ENCODE results near the gene OR10S1. TPM values are rescaled to one million over a fixed set of nuclear protein-coding genes. Genes with fewer than 3 reads are reported as not detected.
"Not testable (repeated sequence)": the region's sequence is repeated elsewhere in the genome, so short reads cannot be mapped to it uniquely, and the experiment has no call there.

OR10S1 gene, protein sequence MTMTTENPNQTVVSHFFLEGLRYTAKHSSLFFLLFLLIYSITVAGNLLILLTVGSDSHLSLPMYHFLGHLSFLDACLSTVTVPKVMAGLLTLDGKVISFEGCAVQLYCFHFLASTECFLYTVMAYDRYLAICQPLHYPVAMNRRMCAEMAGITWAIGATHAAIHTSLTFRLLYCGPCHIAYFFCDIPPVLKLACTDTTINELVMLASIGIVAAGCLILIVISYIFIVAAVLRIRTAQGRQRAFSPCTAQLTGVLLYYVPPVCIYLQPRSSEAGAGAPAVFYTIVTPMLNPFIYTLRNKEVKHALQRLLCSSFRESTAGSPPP
- not detected for total RNA-seq

DNA sequence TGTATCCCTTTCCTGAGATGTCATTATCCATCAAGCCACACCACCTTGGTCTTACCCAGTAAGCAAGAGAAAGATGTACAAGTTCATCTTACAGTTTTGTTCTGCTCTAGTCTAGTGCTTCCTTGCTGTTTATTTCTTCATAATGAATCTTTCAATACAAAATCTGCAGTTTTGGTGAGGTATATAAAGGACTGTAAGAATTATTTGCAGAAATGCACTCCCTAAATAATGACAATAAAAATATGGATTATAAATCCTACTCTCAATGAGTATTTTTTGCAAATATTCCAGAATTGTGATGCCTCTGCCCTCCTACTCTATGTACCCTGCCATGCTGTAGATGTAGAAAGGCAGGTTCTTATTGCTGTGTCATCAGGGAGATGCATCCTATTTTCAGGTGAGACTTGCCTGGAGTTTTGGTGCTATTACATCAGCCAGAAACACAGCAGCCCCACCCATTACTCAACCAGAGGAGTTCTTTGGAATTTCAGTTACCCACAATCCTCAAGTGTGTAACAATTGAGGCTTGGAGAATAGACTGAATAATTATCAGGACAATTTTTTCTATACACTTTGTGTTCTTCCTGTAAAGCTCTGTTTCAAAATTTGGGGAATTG lies at the start of gene OR10S1:
TSS of gene OR10S1 (minus strand) at position 51 of the 617 bp plus-strand sequence. CDS start 117 bp downstream, outside the sequence.
- DNase-seq: no peak
- CTCF ChIA-PET: no interaction called here
- intact Hi-C loops (cut with micrococcal nuclease): no loop called here
- POLR2A ChIA-PET: no interaction called here
- Mint-ChIP-seq H3K27ac (no peak within 1 kb of the TSS), H3K9me3 (peaks cover 9% of the 10 kb centered on the region), H3K4me3 (no peak within 1 kb of the TSS), H3K4me1 (ENCODE audit: low read depth) (no peaks in the 10 kb centered on the region), H3K36me3 (peaks cover 1% of the 10 kb centered on the region), H3K27me3 (peaks cover 5% of the 10 kb centered on the region)

DNA sequence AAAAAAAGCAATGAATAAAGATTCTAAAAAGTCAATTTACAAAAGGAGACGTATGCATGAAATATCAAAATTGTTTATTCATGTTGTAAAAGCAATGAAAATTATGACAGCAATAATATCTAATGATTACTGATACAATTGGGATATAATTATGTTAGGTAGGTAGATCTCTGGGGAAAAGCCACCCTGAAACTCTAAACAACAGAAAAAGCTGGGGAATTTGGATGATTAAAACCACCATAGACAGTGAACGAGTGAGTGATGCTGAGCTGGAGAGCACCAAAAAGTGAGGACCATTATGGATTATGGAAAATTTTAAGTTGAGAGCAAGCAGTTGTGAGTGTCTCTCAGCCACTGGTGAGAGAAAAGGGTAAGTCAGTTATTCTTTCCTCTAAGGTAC lies 48.9 kb upstream of the OR10S1 start, which contains the start of gene OR10G8:
TSS of gene OR10G8 (plus strand) at position 301 of the 400 bp plus-strand sequence. CDS start 2,825 bp downstream, outside the sequence.
- H3K4me3 Mint-ChIP-seq: no peak within 1 kb of the TSS
- no peaks in the 10 kb centered on the region for H3K36me3 Mint-ChIP-seq
- no peak for DNase-seq
- ChIA-PET CTCF (no interaction called here), POLR2A (no interaction called here)
- intact Hi-C loops (cut with micrococcal nuclease): no loop called here
- no peak within 1 kb of the TSS for H3K27ac Mint-ChIP-seq
- H3K9me3 Mint-ChIP-seq: no peaks in the 10 kb centered on the region
- H3K4me1 Mint-ChIP-seq (ENCODE audit: low read depth): no peaks in the 10 kb centered on the region
- no peaks in the 10 kb centered on the region for H3K27me3 Mint-ChIP-seq

DNA sequence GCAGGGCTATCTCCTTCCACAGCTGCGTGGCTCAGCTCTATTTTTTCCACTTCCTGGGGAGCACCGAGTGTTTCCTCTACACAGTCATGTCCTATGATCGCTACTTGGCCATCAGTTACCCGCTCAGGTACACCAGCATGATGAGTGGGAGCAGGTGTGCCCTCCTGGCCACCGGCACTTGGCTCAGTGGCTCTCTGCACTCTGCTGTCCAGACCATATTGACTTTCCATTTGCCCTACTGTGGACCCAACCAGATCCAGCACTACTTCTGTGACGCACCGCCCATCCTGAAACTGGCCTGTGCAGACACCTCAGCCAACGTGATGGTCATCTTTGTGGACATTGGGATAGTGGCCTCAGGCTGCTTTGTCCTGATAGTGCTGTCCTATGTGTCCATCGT lies 38.3 kb upstream of the OR10S1 start:
- intact Hi-C loops (cut with micrococcal nuclease); H3K4me3 Mint-ChIP-seq; H3K4me1 Mint-ChIP-seq (ENCODE audit: low read depth); CTCF ChIA-PET; H3K9me3 Mint-ChIP-seq; H3K27me3 Mint-ChIP-seq; POLR2A ChIA-PET; H3K36me3 Mint-ChIP-seq; H3K27ac Mint-ChIP-seq; DNase-seq: not testable (repeated sequence)

DNA sequence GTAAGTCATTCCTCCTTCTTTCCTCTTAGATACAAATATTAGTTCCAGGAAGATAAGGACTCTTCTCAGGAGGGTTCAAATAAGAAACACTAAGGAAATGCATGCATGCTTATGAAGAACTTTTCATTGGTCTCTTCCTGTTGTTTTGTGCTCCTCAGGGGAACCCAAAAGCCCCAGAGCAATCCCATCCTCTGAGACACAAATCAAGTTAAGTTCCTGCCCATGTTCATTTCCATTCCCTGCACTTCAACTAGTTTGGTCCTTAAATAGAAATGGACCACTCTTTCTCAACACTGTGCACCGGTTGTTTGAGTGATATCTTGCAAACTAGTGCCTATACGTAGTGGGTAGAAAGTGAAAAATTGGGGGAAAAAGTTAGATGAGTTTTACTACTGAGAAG lies 35.1 kb upstream of the OR10S1 start, which contains the start of gene OR10G4:
TSS of gene OR10G4 (plus strand) at position 301 of the 400 bp plus-strand sequence. CDS start 2,578 bp downstream, outside the sequence.
- Mint-ChIP-seq H3K27ac (no peak within 1 kb of the TSS), H3K36me3 (no peaks in the 10 kb centered on the region), H3K27me3 (peaks cover 2% of the 10 kb centered on the region), H3K4me1 (ENCODE audit: low read depth) (no peaks in the 10 kb centered on the region), H3K4me3 (no peak within 1 kb of the TSS), H3K9me3 (no peaks in the 10 kb centered on the region)
- intact Hi-C loops (cut with micrococcal nuclease): no loop called here
- ChIA-PET CTCF (no interaction called here), POLR2A (no interaction called here)
- no peak for DNase-seq

DNA sequence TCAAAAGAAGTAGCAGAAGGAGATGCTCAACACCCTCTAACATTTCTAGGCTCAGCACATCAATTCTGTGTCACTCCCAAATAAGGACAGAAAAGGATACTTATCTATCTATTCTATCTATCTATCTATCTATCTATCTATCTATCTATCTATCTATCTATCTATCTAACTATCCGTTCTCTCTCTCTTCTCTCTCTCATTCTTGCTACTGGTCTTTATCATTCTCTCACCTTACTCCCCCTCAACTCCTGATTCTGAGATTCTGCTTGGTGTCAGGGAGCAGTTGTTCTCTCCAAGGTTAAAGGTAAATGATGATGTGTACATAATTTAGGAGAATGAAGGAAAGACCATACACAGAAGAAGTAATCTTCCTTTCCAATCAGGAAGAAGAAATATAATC lies 17.5 kb upstream of the OR10S1 start, which contains the start of gene OR10G6:
TSS of gene OR10G6 (minus strand) at position 43 of the 400 bp plus-strand sequence. CDS start at position 43, 0 bp downstream.
- H3K4me3 Mint-ChIP-seq: no peak within 1 kb of the TSS
- H3K9me3 Mint-ChIP-seq: no peaks in the 10 kb centered on the region
- H3K27ac Mint-ChIP-seq: no peak within 1 kb of the TSS
- H3K36me3 Mint-ChIP-seq: no peaks in the 10 kb centered on the region
- no peaks in the 10 kb centered on the region for H3K4me1 Mint-ChIP-seq (ENCODE audit: low read depth)
- CTCF ChIA-PET: no interaction called here
- intact Hi-C loops (cut with micrococcal nuclease): no loop called here
- no peaks in the 10 kb centered on the region for H3K27me3 Mint-ChIP-seq
- no peak for DNase-seq
- POLR2A ChIA-PET: no interaction called here

DNA sequence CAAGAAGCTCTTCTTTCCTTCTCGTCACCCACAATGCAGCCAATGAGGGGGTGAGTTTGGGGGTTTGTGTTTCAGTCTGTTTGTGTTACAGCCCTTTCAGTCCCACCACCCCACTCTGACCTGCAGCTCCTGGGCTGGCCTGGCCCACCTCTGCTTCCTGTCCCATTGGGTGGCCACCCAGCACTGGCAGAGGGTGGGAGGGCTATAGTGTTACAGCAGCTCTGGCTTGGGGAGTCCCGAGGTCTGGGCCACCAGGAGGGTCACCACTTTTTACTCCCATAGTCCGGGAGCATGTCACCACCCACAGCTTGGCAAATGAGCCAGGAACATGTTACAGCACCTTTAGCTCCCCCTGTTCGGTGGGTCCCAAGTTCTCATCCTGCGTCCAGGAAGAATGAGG lies 1.7 kb upstream of the OR10S1 start:
- H3K27me3 Mint-ChIP-seq: no peaks in the 10 kb centered on the region
- no peak for DNase-seq
- ChIA-PET POLR2A (no interaction called here), CTCF (no interaction called here)
- H3K4me3 Mint-ChIP-seq: no peak overlapping the region
- H3K36me3 Mint-ChIP-seq: peaks cover 1% of the 10 kb centered on the region
- no peak overlapping the region for H3K27ac Mint-ChIP-seq
- intact Hi-C loops (cut with micrococcal nuclease): no loop called here
- H3K9me3 Mint-ChIP-seq: peaks cover 10% of the 10 kb centered on the region
- no peaks in the 10 kb centered on the region for H3K4me1 Mint-ChIP-seq (ENCODE audit: low read depth)

DNA sequence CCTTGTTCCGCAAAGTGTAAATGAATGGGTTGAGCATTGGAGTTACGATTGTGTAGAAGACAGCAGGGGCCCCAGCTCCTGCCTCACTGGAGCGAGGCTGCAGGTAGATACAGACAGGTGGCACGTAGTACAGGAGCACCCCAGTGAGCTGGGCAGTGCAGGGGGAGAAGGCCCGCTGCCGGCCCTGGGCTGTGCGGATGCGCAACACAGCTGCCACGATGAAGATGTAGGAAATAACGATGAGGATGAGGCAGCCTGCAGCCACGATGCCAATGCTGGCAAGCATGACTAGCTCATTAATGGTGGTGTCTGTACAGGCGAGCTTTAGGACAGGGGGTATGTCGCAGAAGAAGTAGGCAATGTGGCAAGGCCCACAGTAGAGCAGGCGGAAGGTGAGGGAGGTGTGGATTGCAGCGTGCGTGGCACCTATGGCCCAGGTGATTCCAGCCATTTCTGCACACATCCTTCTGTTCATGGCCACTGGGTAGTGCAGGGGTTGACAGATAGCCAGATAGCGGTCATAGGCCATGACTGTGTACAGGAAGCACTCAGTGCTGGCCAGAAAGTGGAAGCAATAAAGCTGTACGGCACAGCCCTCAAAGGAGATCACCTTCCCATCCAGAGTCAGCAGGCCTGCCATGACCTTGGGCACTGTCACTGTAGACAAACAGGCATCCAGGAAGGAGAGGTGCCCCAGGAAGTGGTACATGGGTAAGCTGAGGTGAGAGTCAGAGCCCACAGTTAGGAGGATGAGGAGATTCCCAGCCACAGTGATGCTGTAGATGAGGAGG lies 616 bp downstream of the OR10S1 start:
- Mint-ChIP-seq H3K36me3 (no peaks in the 10 kb centered on the region), H3K4me1 (ENCODE audit: low read depth) (no peaks in the 10 kb centered on the region), H3K4me3 (no peak overlapping the region), H3K9me3 (no peaks in the 10 kb centered on the region), H3K27me3 (peaks cover 5% of the 10 kb centered on the region), H3K27ac (no peak overlapping the region)
- CTCF ChIA-PET: no interaction called here
- DNase-seq: no peak
- POLR2A ChIA-PET: no interaction called here
- intact Hi-C loops (cut with micrococcal nuclease): no loop called here

DNA sequence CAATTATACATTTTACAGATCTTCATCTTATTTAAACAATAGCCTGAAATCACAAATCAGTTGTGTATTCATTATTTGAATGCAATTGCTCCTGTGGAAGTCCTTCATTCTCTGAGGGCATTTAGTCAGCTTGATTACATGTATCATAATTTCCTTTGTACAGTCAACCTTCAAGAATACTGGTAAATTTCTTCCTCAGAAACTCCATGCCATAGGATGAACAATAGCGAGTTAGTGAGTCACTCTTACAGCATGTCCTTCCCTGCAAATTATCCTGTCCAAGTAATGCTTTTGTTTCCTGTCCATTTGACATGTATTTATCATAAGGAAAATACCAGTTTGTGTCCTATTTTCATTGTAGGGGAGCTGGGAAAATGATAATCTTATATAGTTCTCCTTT lies 3.8 kb downstream of the OR10S1 start:
- no peaks in the 10 kb centered on the region for H3K4me1 Mint-ChIP-seq (ENCODE audit: low read depth)
- no peaks in the 10 kb centered on the region for H3K36me3 Mint-ChIP-seq
- H3K27ac Mint-ChIP-seq: no peak overlapping the region
- DNase-seq: no peak
- H3K4me3 Mint-ChIP-seq: no peak overlapping the region
- H3K9me3 Mint-ChIP-seq: peaks cover under 1% of the 10 kb centered on the region
- POLR2A ChIA-PET: no interaction called here
- intact Hi-C loops (cut with micrococcal nuclease): no loop called here
- CTCF ChIA-PET: interaction anchor here (0.6 kb wide), 1 partner anchor 668 kb away, joined by 3 read pairs; no protein-coding TSS in a partner anchor
- peaks cover 5% of the 10 kb centered on the region for H3K27me3 Mint-ChIP-seq

DNA sequence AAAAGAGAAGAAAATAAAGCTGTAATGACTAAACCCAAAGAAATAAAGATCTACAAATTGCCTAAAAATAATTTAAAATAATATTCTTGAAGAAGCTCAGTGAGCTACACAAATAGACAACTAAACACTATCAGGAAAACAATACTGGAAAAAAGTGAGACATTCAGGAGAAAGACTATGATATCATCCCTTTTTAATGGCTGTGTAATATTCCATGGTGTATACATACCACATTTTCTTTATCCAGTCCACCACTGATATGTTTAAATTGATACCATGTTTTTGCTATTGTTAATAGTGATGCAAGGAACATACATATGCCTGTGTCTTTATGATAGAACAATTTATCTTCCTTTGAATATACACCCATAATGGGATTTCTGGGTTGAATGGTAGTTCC lies 20.8 kb downstream of the OR10S1 start:
- no peaks in the 10 kb centered on the region for H3K36me3 Mint-ChIP-seq
- intact Hi-C loops (cut with micrococcal nuclease): no loop called here
- POLR2A ChIA-PET: no interaction called here
- no peak for DNase-seq
- H3K4me1 Mint-ChIP-seq (ENCODE audit: low read depth): no peaks in the 10 kb centered on the region
- CTCF ChIA-PET: no interaction called here
- no peak overlapping the region for H3K27ac Mint-ChIP-seq
- no peaks in the 10 kb centered on the region for H3K27me3 Mint-ChIP-seq
- H3K9me3 Mint-ChIP-seq: peaks cover 3% of the 10 kb centered on the region
- H3K4me3 Mint-ChIP-seq: no peak overlapping the region

DNA sequence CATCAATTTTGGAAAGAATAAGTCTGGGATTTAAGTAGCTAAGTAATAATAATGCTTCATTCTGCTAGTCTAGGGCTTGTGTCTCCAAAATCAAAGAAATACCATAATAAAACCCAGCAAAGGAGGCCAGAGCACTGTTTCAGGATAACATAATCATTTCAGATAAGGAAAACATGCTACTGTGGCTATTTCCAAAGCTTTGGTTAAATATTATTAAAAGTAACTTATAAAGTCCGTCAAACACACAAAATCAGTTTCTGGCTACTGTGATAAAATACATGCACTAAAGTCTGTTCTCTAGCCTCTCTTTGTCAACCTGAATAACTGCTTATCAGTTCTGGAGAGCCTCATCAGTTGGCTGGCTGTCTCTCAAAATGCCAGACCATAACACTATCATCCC lies 32.4 kb downstream of the OR10S1 start:
- Mint-ChIP-seq H3K27ac (no peak overlapping the region), H3K4me1 (ENCODE audit: low read depth) (no peaks in the 10 kb centered on the region), H3K36me3 (no peaks in the 10 kb centered on the region), H3K4me3 (no peak overlapping the region), H3K27me3 (no peaks in the 10 kb centered on the region), H3K9me3 (no peaks in the 10 kb centered on the region)
- intact Hi-C loops (cut with micrococcal nuclease): no loop called here
- DNase-seq: no peak
- ChIA-PET POLR2A (no interaction called here), CTCF (no interaction called here)

DNA sequence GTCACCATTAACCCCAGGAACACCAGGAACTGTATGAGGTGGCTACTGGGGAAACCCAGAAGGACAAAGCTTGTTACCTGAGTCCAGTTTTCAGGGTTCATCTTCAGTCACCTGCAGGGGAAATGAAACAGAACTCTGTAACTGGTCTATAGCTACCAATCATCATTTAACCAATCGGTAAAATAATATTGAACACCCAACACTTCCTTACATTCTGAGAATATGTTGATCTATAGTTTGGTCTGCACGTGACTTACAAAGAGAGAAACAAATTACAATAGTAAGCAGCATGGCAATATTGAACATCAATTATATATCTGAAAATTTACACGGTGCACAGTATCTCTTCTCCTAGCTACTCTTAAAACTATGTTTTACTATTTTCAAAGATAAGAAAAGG lies 33.8 kb downstream of the OR10S1 start, which contains the start of gene OR6T1:
TSS of gene OR6T1 (minus strand) at position 101 of the 400 bp plus-strand sequence. CDS start at position 101, 0 bp downstream.
- Mint-ChIP-seq H3K4me3 (no peak within 1 kb of the TSS), H3K27ac (no peak within 1 kb of the TSS), H3K27me3 (no peaks in the 10 kb centered on the region), H3K36me3 (no peaks in the 10 kb centered on the region), H3K4me1 (ENCODE audit: low read depth) (no peaks in the 10 kb centered on the region), H3K9me3 (no peaks in the 10 kb centered on the region)
- intact Hi-C loops (cut with micrococcal nuclease): no loop called here
- CTCF ChIA-PET: no interaction called here
- POLR2A ChIA-PET: no interaction called here
- no peak for DNase-seq

DNA sequence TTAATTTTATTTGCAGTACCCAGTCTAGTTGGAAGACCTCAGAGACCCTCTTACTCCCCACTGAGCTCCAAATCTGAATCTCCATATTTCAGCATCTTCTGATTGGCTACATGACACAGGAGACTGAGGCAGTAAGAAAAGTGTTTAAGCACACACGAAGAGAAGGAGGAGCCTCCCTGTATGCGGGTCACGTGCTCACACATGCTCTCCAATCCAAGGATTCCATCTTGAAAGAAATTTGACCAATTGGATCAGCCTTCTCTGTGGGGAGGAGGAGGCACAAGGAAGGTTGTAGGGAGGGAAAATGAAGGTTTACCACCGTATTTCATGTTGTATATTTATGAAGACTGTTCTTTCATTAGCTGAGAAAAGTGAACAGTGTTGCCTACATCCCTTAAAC lies 35.2 kb downstream of the OR10S1 start:
- ChIA-PET POLR2A (no interaction called here), CTCF (no interaction called here)
- H3K36me3 Mint-ChIP-seq: no peaks in the 10 kb centered on the region
- no peak for DNase-seq
- no peaks in the 10 kb centered on the region for H3K4me1 Mint-ChIP-seq (ENCODE audit: low read depth)
- H3K27ac Mint-ChIP-seq: no peak overlapping the region
- no peaks in the 10 kb centered on the region for H3K27me3 Mint-ChIP-seq
- intact Hi-C loops (cut with micrococcal nuclease): no loop called here
- H3K9me3 Mint-ChIP-seq: no peaks in the 10 kb centered on the region
- H3K4me3 Mint-ChIP-seq: no peak overlapping the region

All from activated CD4-positive, alpha-beta memory T cell treated with anti-CD3 and anti-CD28 coated beads for 36 hours (primary cell).